Measurements from ENCODE around the gene ZNF214.

Gene ZNF214

GRCh38 chr11:7020183-7020917 lies at the start of gene ZNF214, which contains the start of gene NLRP14:
Gene ZNF214, minus strand, starts transcription at chr11:7020346. Its CDS starts 17,511 bp downstream, at chr11:7002835.
Gene NLRP14, plus strand, starts transcription at chr11:7020479. Its CDS starts 18,108 bp downstream, at chr11:7038587.
- peak; percentile 92 for DNase-seq

GRCh38 chr11:7062534-7062933 lies 42.4 kb upstream of the ZNF214 start:
- no peak for DNase-seq

GRCh38 chr11:7060868-7061267 lies 40.7 kb upstream of the ZNF214 start:
- no peak for DNase-seq

- DNase-seq: no peak
Observed at GRCh38 chr11:7057641-7058040, 37.5 kb upstream of the ZNF214 start.

GRCh38 chr11:7056828-7057513 lies 36.8 kb upstream of the ZNF214 start:
- no peak for DNase-seq

GRCh38 chr11:7050191-7050590 lies 30.0 kb upstream of the ZNF214 start:
- DNase-seq: no peak

- DNase-seq: no peak
Observed at GRCh38 chr11:7046474-7047175, 26.5 kb upstream of the ZNF214 start.

GRCh38 chr11:7034019-7034418 lies 13.9 kb upstream of the ZNF214 start:
- DNase-seq: no peak

- no peak for DNase-seq
Observed at GRCh38 chr11:7032692-7033091, 12.5 kb upstream of the ZNF214 start.

- DNase-seq: no peak
Observed at GRCh38 chr11:7031471-7031871, 11.3 kb upstream of the ZNF214 start.

GRCh38 chr11:7030836-7031235 lies 10.7 kb upstream of the ZNF214 start:
- no peak for DNase-seq

GRCh38 chr11:7028141-7028540 lies 8.0 kb upstream of the ZNF214 start:
- no peak for DNase-seq

GRCh38 chr11:7021318-7021717 lies 1.2 kb upstream of the ZNF214 start:
- DNase-seq: no peak

GRCh38 chr11:7019500-7020182 lies 505 bp downstream of the ZNF214 start:
- peak; percentile 55 for DNase-seq

- no peak for DNase-seq
Observed at GRCh38 chr11:7016011-7016410, 4.1 kb downstream of the ZNF214 start.

- DNase-seq: no peak
Observed at GRCh38 chr11:7014118-7014517, 6.0 kb downstream of the ZNF214 start.

- no peak for DNase-seq
Observed at GRCh38 chr11:7004482-7004881, 15.7 kb downstream of the ZNF214 start.

- DNase-seq: no peak
Observed at GRCh38 chr11:6995703-6996102, 24.4 kb downstream of the ZNF214 start.

GRCh38 chr11:6992457-6993417 lies 27.4 kb downstream of the ZNF214 start:
- DNase-seq: no peak

- DNase-seq: no peak
Observed at GRCh38 chr11:6992026-6992425, 28.1 kb downstream of the ZNF214 start.

GRCh38 chr11:6991227-6991626 lies 28.9 kb downstream of the ZNF214 start:
- no peak for DNase-seq

GRCh38 chr11:6988506-6988905 lies 31.6 kb downstream of the ZNF214 start:
- no peak for DNase-seq

All from NCI-H146 (cell line).